HepG2 (cell line): ENCODE measurements around the gene ABHD1. TPM values are rescaled to one million over a fixed set of nuclear protein-coding genes. Genes with fewer than 3 reads are reported as not detected.

ENCODE experiments used
- ELF3 ChIP-seq: IDR thresholded peaks from 2 replicates; pipeline ENCODE4 v1.6.1; 2016; ENCODE audit warnings: missing genetic modification reagents, missing compliant biosample characterization
- GATAD2A ChIP-seq: IDR thresholded peaks from 2 replicates; pipeline ENCODE4 v1.6.1; 2016
- GFI1 ChIP-seq: sonication (generic); formaldehyde crosslinking; IDR thresholded peaks from 2 replicates; pipeline ENCODE4 v1.5.0; 2020; ENCODE audit warnings: missing genetic modification reagents, mild to moderate bottlenecking, borderline replicate concordance
- HOXD1 ChIP-seq: sonication (generic); formaldehyde crosslinking; IDR thresholded peaks from 2 replicates; pipeline ENCODE4 v1.5.0; 2020; ENCODE audit warnings: missing genetic modification reagents
- KDM4B ChIP-seq: sonication (generic); formaldehyde crosslinking; IDR thresholded peaks from 2 replicates; pipeline ENCODE4 v1.4.0; 2020; ENCODE audit warnings: missing genetic modification reagents
- KLF9 ChIP-seq: IDR thresholded peaks from 2 replicates; pipeline ENCODE4 v1.6.1; 2016; ENCODE audit warnings: low read depth
- MAFF ChIP-seq: IDR thresholded peaks from 2 replicates; pipeline ENCODE4 v1.6.1; 2011; ENCODE audit warnings: low read depth, low read length, improper control_type of control experiment
- MED1 ChIP-seq: sonication (generic); formaldehyde crosslinking; IDR thresholded peaks from 2 replicates; pipeline ENCODE4 v1.4.0; 2020; ENCODE audit warnings: missing genetic modification reagents
- NFATC3 ChIP-seq: sonication (generic); formaldehyde crosslinking; IDR thresholded peaks from 2 replicates; pipeline ENCODE4 v1.5.1; 2020; ENCODE audit warnings: mild to moderate bottlenecking, missing genetic modification reagents
- NFIC ChIP-seq: IDR thresholded peaks from 2 replicates; pipeline ENCODE4 v1.6.1; 2012; ENCODE audit warnings: mild to moderate bottlenecking, low read length, inconsistent platforms
- POLR2AphosphoS2 ChIP-seq: IDR thresholded peaks from 2 replicates; pipeline ENCODE4 v1.6.1; 2011; ENCODE audit warnings: low read depth, low read length, improper control_type of control experiment
- RBM22 ChIP-seq: fragments of 200-400 bp; formaldehyde crosslinking; optimal IDR thresholded peaks from 2 replicates; pipeline ENCODE3; 2017; ENCODE audit warnings: mild to moderate bottlenecking, low read length, moderate library complexity
- RCOR2 ChIP-seq: IDR thresholded peaks from 2 replicates; pipeline ENCODE4 v1.6.1; 2016; ENCODE audit warnings: missing biosample characterization, missing genetic modification reagents
- TBX3 ChIP-seq: fragments of 450-650 bp; IDR thresholded peaks from 2 replicates; pipeline ENCODE4 v1.6.1; 2017; ENCODE audit warnings: antibody characterized with exemption, mild to moderate bottlenecking, inconsistent platforms, borderline replicate concordance
- THAP11 ChIP-seq: IDR thresholded peaks from 2 replicates; pipeline ENCODE4 v1.6.1; 2016; ENCODE audit warnings: missing biosample characterization, missing genetic modification reagents
- TP53 ChIP-seq: sonication (generic); formaldehyde crosslinking; conservative IDR thresholded peaks from 2 replicates; pipeline ENCODE4 v1.4.0; 2020; ENCODE audit warnings: missing genetic modification reagents
- U2AF2 ChIP-seq: fragments of 200-400 bp; formaldehyde crosslinking; IDR thresholded peaks from 2 replicates; pipeline ENCODE4 v1.6.1; 2017; ENCODE audit warnings: low read depth, mild to moderate bottlenecking, low read length
- ZBTB8A ChIP-seq: sonication (generic); formaldehyde crosslinking; IDR thresholded peaks from 2 replicates; pipeline ENCODE4 v1.4.0; 2020; ENCODE audit warnings: mild to moderate bottlenecking, low read depth, missing genetic modification reagents, borderline replicate concordance
- ZC3H13 ChIP-seq: sonication (generic); formaldehyde crosslinking; IDR thresholded peaks from 2 replicates; pipeline ENCODE4 v1.8.1; 2023; ENCODE audit warnings: mild to moderate bottlenecking, missing genetic modification reagents, moderate library complexity
- ZMYM3 ChIP-seq: sonication (generic); formaldehyde crosslinking; IDR thresholded peaks from 2 replicates; pipeline ENCODE4 v1.5.1; 2020; ENCODE audit warnings: mild to moderate bottlenecking, missing genetic modification reagents
- ZMYM4 ChIP-seq: sonication (generic); formaldehyde crosslinking; IDR thresholded peaks from 2 replicates; pipeline ENCODE4 v1.8.1; 2023; ENCODE audit warnings: mild to moderate bottlenecking, missing genetic modification reagents
- ZNF205 ChIP-seq: IDR thresholded peaks from 2 replicates; pipeline ENCODE4 v1.6.1; 2018; ENCODE audit warnings: missing biosample characterization, missing genetic modification reagents
- ZNF274 ChIP-seq: sonication (generic); formaldehyde crosslinking; IDR thresholded peaks from 2 replicates; pipeline ENCODE4 v1.5.1; 2020; ENCODE audit warnings: mild to moderate bottlenecking, missing genetic modification reagents
- ZNF317 ChIP-seq: sonication (generic); formaldehyde crosslinking; IDR thresholded peaks from 2 replicates; pipeline ENCODE4 v1.5.0; 2020; ENCODE audit warnings: mild to moderate bottlenecking, missing genetic modification reagents
- ZNF331 ChIP-seq: sonication (generic); formaldehyde crosslinking; IDR thresholded peaks from 2 replicates; pipeline ENCODE4 v1.4.0; 2020; ENCODE audit warnings: missing genetic modification reagents
- ZNF441 ChIP-seq: sonication (generic); formaldehyde crosslinking; IDR thresholded peaks from 2 replicates; pipeline ENCODE4 v1.7.0; 2021; ENCODE audit warnings: missing genetic modification reagents, borderline replicate concordance
- ZNF557 ChIP-seq: sonication (generic); formaldehyde crosslinking; IDR thresholded peaks from 2 replicates; pipeline ENCODE4 v1.4.0; 2020; ENCODE audit warnings: missing genetic modification reagents
- ZNF589 ChIP-seq: sonication (generic); formaldehyde crosslinking; conservative IDR thresholded peaks from 2 replicates; pipeline ENCODE4 v1.8.0; 2022; ENCODE audit warnings: mild to moderate bottlenecking, moderate library complexity, missing genetic modification reagents
- ZNF614 ChIP-seq: IDR thresholded peaks from 2 replicates; pipeline ENCODE4 v1.6.1; 2018; ENCODE audit warnings: missing biosample characterization, missing genetic modification reagents, inconsistent platforms, borderline replicate concordance
- polyA plus RNA-seq, 8 experiments: library from polyadenylated mRNA; depleted of rRNA in 3 of 8; stranded (reverse) in 7 of 8; unstranded in 1 of 8; fragments of >200 nt; fragmentation: Illumina TruSeq in 4 of 8; extraction: Trizol in 4 of 8; gene quantifications; 2 replicates each; pipeline versions ENCODE4 v1.2.1 to v1.2.3, GENCODE V29; 2011 to 2016; ENCODE audit warnings: low read depth in 4 of 8, missing spikeins in 1 of 8, mixed read lengths in 1 of 8; ENCODE audit not compliant: insufficient read depth in 1 of 8
- total RNA-seq, 5 experiments: library from RNA; depleted of rRNA; stranded (reverse); fragments of >200 nt; fragmentation: Illumina TruSeq; extraction: Trizol; gene quantifications; 2 replicates each; pipeline ENCODE4 v1.2.3, GENCODE V29; 2016; ENCODE audit warnings: low read depth in 1 of 5
- TF ChIP-seq, protein P1 (sequence below): IDR thresholded peaks from 2 replicates; pipeline ENCODE4 v1.6.1; 2012; ENCODE audit warnings: low read depth, low read length, improper control_type of control experiment
- TF ChIP-seq, protein P2 (sequence below): sonication (generic); formaldehyde crosslinking; IDR thresholded peaks from 2 replicates; pipeline ENCODE4 v1.5.0; 2020; ENCODE audit warnings: mild to moderate bottlenecking, missing genetic modification reagents, borderline replicate concordance

The ABHD1 gene
- total and polyA plus RNA-seq, 2 of the 13 experiments (the other 11 are each of a cell fraction or from before 2014, with no cell fraction given), result 0.04 to 0.81 TPM

DNA sequence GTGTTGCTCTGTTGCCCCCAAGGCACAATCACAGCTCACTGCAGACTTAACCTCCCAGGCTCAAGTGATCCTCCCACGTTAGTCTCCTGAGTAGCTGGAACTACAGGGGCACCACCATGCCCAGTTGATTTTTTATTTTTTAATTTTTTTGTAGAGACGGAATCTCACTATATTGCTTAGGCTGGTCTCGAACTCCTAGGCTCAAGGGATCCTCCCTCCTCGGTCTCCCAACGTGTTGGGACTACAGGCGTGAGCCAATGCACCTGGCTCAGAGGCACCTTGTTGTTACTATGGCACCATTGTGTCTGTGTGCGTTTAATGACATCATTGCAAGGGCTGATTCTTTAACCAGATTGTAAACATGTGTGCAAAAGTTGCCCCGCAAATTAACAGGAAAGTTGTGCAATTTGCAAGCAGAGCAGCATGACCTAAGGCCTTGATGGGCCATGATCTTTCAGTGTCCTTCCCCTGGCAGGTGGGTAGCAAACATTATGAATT is 47.8 kb downstream of the ABHD1 start (continued):
- TF ChIP-seq ZNF331 (CRISPR knock-in tag) (peak; percentile 91; the same call in 1 of the 2 replicates), ZMYM3 (peak; percentile 88), THAP11 (peak; percentile 86), MAFF (0 out of 2 replicates have a peak, but pooled peaks have one; percentile 16), U2AF2 (no peak), ZNF557 (CRISPR knock-in tag) (peak; percentile 87; the same call in 1 of the 2 replicates), TBX3 (peak; percentile 69), ZMYM4 (peak; percentile 73; the same call in 1 of the 2 replicates), ZNF317 (CRISPR knock-in tag) (peak; percentile 79; the same call in 1 of the 2 replicates), ELF3 (CRISPR knock-in tag) (peak; percentile 90), POLR2AphosphoS2 (no peak), GATAD2A (CRISPR knock-in tag) (peak; percentile 100), GFI1 (CRISPR knock-in tag) (peak; percentile 74; the same call in 1 of the 2 replicates), KDM4B (CRISPR knock-in tag) (peak; percentile 97; the same call in 1 of the 2 replicates), ZNF614 (peak; percentile 91), RCOR2 (CRISPR knock-in tag) (peak; percentile 97), TP53 (CRISPR knock-in tag) (peak; percentile 80), HOXD1 (peak; percentile 93), RBM22 (no peak), ZNF274 (CRISPR knock-in tag) (peak; percentile 34; the same call in 1 of the 2 replicates), ZC3H13 (CRISPR knock-in tag) (peak; percentile 72; the same call in 1 of the 2 replicates), ZNF589 (CRISPR knock-in tag) (0 out of 2 replicates have a peak, but pooled peaks have one; percentile 48), ZBTB8A (CRISPR knock-in tag) (peak; percentile 95; the same call in 1 of the 2 replicates), NFIC (peak; percentile 85; the same call in 1 of the 2 replicates), KLF9 (CRISPR knock-in tag) (peak; percentile 57; the same call in 1 of the 2 replicates), NFATC3 (CRISPR knock-in tag) (no peak), ZNF441 (CRISPR knock-in tag) (peak; percentile 64; the same call in 1 of the 2 replicates), ZNF205 (CRISPR knock-in tag) (peak; percentile 82), MED1 (CRISPR knock-in tag) (peak; percentile 100)
- TF ChIP-seq, protein P1, sequence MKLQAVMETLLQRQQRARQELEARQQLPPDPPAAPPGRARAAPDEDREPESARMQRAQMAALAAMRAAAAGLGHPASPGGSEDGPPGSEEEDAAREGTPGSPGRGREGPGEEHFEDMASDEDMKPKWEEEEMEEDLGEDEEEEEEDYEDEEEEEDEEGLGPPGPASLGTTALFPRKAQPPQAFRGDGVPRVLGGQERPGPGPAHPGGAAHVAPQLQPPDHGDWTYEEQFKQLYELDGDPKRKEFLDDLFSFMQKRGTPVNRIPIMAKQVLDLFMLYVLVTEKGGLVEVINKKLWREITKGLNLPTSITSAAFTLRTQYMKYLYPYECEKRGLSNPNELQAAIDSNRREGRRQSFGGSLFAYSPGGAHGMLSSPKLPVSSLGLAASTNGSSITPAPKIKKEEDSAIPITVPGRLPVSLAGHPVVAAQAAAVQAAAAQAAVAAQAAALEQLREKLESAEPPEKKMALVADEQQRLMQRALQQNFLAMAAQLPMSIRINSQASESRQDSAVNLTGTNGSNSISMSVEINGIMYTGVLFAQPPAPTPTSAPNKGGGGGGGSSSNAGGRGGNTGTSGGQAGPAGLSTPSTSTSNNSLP, result peak; percentile 95
- TF ChIP-seq, protein P2, sequence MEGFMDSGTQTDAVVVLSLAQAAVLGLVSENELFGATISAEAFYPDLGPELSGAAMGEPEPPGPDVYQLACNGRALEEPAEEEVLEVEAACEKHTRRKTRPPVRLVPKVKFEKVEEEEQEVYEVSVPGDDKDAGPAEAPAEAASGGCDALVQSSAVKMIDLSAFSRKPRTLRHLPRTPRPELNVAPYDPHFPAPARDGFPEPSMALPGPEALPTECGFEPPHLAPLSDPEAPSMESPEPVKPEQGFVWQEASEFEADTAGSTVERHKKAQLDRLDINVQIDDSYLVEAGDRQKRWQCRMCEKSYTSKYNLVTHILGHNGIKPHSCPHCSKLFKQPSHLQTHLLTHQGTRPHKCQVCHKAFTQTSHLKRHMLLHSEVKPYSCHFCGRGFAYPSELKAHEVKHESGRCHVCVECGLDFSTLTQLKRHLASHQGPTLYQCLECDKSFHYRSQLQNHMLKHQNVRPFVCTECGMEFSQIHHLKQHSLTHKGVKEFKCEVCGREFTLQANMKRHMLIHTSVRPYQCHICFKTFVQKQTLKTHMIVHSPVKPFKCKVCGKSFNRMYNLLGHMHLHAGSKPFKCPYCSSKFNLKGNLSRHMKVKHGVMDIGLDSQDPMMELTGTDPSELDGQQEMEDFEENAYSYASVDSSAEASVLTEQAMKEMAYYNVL, result 0 out of 2 replicates have a peak, but pooled peaks have one; percentile 50
